Neural progenitor cell (in vitro differentiated cells): Measurements from ENCODE around the gene EBF4. TPM values are rescaled to one million over a fixed set of nuclear protein-coding genes. Genes with fewer than 3 reads are reported as not detected.
A peak's percentile ranks its signal among the peaks of the same experiment; 100 is the strongest.
"Not testable (repeated sequence)": the region's sequence is repeated elsewhere in the genome, so short reads cannot be mapped to it uniquely, and the experiment has no call there.

Experiments used
- DNase-seq: peaks from one replicate; pipeline ENCODE4 v3.0.0-alpha.2; 2016; ENCODE audit warnings: low spot score
- H2AFZ ChIP-seq: fragments of 200-600 bp; sonication (generic); replicated peaks from 2 replicates; pipeline ENCODE4 v1.6.1; 2016; ENCODE audit warnings: antibody characterized with exemption
- H3F3A ChIP-seq: fragments of 200-600 bp; sonication (generic); 2 replicates; pipeline ENCODE4 v1.6.1; 2016; ENCODE audit warnings: antibody characterized with exemption, low read depth
- H3K27ac ChIP-seq: fragments of 200-600 bp; sonication (generic); 2 replicates; pipeline ENCODE4 v1.5.1; 2016; ENCODE audit warnings: mild to moderate bottlenecking
- H3K27me3 ChIP-seq: fragments of 200-600 bp; sonication (generic); 2 replicates; pipeline ENCODE4 v1.6.1; 2016; ENCODE audit warnings: mild to moderate bottlenecking, moderate library complexity
- H3K36me3 ChIP-seq: fragments of 200-600 bp; sonication (generic); 2 replicates; pipeline ENCODE4 v1.5.1; 2016
- H3K4me1 ChIP-seq: fragments of 200-600 bp; sonication (generic); 2 replicates; pipeline ENCODE4 v1.6.1; 2016; ENCODE audit warnings: mixed run types
- H3K4me2 ChIP-seq: fragments of 200-600 bp; sonication (generic); 2 replicates; pipeline ENCODE4 v1.6.1; 2016
- H3K4me3 ChIP-seq: fragments of 200-600 bp; sonication (generic); 2 replicates; pipeline ENCODE4 v1.5.1; 2016
- H3K79me2 ChIP-seq: fragments of 200-600 bp; sonication (generic); 2 replicates; pipeline ENCODE4 v1.6.1; 2016; ENCODE audit warnings: low read depth
- H3K9ac ChIP-seq: fragments of 200-600 bp; sonication (generic); 2 replicates; pipeline ENCODE4 v1.6.1; 2016
- H3K9me3 ChIP-seq: fragments of 200-600 bp; sonication (generic); 2 replicates; pipeline ENCODE4 v1.5.1; 2016; ENCODE audit warnings: low read depth
- H4K20me1 ChIP-seq: fragments of 200-600 bp; sonication (generic); 2 replicates; pipeline ENCODE4 v1.6.1; 2016; ENCODE audit warnings: low read depth
- H3K27ac Mint-ChIP-seq: 3 replicates; pipeline ENCODE4 v1.8.0; 2021; ENCODE audit warnings: mixed read lengths
- H3K27me3 Mint-ChIP-seq: 2 replicates; pipeline ENCODE4 v1.8.0; 2022; ENCODE audit warnings: low read depth, mild to moderate bottlenecking, inconsistent platforms, moderate library complexity, mixed read lengths; ENCODE audit not compliant: insufficient read depth
- H3K36me3 Mint-ChIP-seq: 3 replicates; pipeline ENCODE4 v1.8.0; 2021; ENCODE audit warnings: mixed read lengths
- H3K4me1 Mint-ChIP-seq: 3 replicates; pipeline ENCODE4 v1.8.0; 2021; ENCODE audit warnings: mixed read lengths
- H3K4me3 Mint-ChIP-seq: 3 replicates; pipeline ENCODE4 v1.8.0; 2021; ENCODE audit warnings: mild to moderate bottlenecking, moderate library complexity, mixed read lengths
- H3K9me3 Mint-ChIP-seq: 3 replicates; pipeline ENCODE4 v1.8.0; 2020; ENCODE audit warnings: mixed read lengths
- EZH2 ChIP-seq: fragments of 200-600 bp; sonication (generic); IDR thresholded peaks from 2 replicates; pipeline ENCODE4 v1.6.1; 2017; ENCODE audit warnings: antibody characterized with exemption, mild to moderate bottlenecking, moderate library complexity
- EZH2phosphoT487 ChIP-seq: fragments of 200-600 bp; sonication (generic); IDR thresholded peaks from 2 replicates; pipeline ENCODE4 v1.6.1; 2017; ENCODE audit warnings: antibody characterized with exemption
- total RNA-seq: library from RNA; depleted of rRNA; stranded (reverse); fragments of >200 nt; gene quantifications from 2 replicates; pipeline ENCODE4 v1.2.3, GENCODE V29; 2015; ENCODE audit warnings: low replicate concordance
- TF ChIP-seq, protein P1 (sequence below): fragments of 200-600 bp; sonication (generic); IDR thresholded peaks from 2 replicates; pipeline ENCODE4 v1.5.1; 2017; ENCODE audit warnings: antibody characterized with exemption, mild to moderate bottlenecking

EBF4 gene
- total RNA-seq, 1 donor from 2014 or later = 1.9 TPM

DNA sequence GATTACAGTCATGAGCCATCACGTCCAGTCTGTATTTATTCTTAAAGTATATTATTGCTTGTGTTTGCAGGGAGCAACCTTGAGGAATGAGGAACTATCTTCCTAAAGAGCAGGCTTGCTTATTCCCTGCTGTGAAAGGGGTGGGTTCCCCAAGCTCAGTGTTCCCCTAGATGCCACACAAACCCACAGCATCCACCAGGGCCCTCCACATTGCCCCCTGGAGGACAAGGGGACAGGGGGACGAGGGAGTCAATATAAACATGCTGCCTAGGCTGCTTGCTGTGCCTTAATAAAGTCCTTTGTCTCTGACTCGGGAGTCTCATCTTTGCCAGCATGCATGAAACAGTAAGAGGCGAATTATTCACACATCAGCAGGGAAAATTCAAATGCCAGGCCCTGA lies 20.6 kb upstream of the EBF4 start:
- Mint-ChIP-seq H3K27me3 (peaks cover 3% of the 10 kb centered on the region), H3K4me3 (no peak overlapping the region), H3K9me3 (no peaks in the 10 kb centered on the region), H3K27ac (no peak overlapping the region), H3K36me3 (no peaks in the 10 kb centered on the region), H3K4me1 (no peaks in the 10 kb centered on the region)
- H3K36me3 ChIP-seq = no peaks in the 10 kb centered on the region
- H3K79me2 ChIP-seq = no peaks in the 10 kb centered on the region
- H3K9me3 ChIP-seq = no peaks in the 10 kb centered on the region
- no peak overlapping the region for H3K27ac ChIP-seq
- no peak overlapping the region for H2AFZ ChIP-seq
- no peak overlapping the region for H3K4me3 ChIP-seq
- TF ChIP-seq EZH2phosphoT487 = no peak
- TF ChIP-seq, protein P1, sequence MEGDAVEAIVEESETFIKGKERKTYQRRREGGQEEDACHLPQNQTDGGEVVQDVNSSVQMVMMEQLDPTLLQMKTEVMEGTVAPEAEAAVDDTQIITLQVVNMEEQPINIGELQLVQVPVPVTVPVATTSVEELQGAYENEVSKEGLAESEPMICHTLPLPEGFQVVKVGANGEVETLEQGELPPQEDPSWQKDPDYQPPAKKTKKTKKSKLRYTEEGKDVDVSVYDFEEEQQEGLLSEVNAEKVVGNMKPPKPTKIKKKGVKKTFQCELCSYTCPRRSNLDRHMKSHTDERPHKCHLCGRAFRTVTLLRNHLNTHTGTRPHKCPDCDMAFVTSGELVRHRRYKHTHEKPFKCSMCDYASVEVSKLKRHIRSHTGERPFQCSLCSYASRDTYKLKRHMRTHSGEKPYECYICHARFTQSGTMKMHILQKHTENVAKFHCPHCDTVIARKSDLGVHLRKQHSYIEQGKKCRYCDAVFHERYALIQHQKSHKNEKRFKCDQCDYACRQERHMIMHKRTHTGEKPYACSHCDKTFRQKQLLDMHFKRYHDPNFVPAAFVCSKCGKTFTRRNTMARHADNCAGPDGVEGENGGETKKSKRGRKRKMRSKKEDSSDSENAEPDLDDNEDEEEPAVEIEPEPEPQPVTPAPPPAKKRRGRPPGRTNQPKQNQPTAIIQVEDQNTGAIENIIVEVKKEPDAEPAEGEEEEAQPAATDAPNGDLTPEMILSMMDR = peak; percentile 51
- H3K9ac ChIP-seq = no peak overlapping the region
- DNase-seq = peak; percentile 40
- no peaks in the 10 kb centered on the region for H3K4me1 ChIP-seq
- H4K20me1 ChIP-seq = no peaks in the 10 kb centered on the region
- no peaks in the 10 kb centered on the region for H3F3A ChIP-seq
- no peak overlapping the region for H3K4me2 ChIP-seq
- peaks cover 57% of the 10 kb centered on the region for H3K27me3 ChIP-seq

DNA sequence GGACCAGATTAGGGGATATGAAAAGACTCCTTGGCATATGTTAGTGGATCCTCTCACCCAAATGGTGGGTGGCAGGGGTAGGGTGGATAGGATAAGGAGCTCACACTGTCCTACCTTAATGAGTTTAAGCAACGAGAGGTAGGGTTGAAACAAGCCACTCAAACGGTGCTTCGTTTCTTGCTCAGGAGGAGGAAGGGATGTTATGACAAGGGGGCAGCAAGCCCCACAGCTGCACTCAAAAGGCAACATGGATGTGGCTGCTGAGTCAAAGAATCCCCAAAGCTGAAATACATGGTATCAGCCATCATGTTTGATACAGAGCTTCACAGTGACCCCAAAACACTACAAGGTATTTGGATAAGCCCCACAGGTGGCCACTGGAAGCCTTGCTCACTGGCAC lies 20.1 kb upstream of the EBF4 start:
- no peaks in the 10 kb centered on the region for H3K9me3 ChIP-seq
- Mint-ChIP-seq H3K4me3 (no peak overlapping the region), H3K4me1 (no peaks in the 10 kb centered on the region), H3K9me3 (no peaks in the 10 kb centered on the region), H3K36me3 (no peaks in the 10 kb centered on the region), H3K27ac (no peak overlapping the region), H3K27me3 (peaks cover 3% of the 10 kb centered on the region)
- no peaks in the 10 kb centered on the region for H3K4me1 ChIP-seq
- DNase-seq = no peak
- no peaks in the 10 kb centered on the region for H3K36me3 ChIP-seq
- H3K27ac ChIP-seq = no peak overlapping the region
- no peaks in the 10 kb centered on the region for H3K79me2 ChIP-seq
- no peak overlapping the region for H3K4me3 ChIP-seq
- no peak overlapping the region for H3K4me2 ChIP-seq
- H2AFZ ChIP-seq = no peak overlapping the region
- H3F3A ChIP-seq = no peaks in the 10 kb centered on the region
- H4K20me1 ChIP-seq = no peaks in the 10 kb centered on the region
- TF ChIP-seq EZH2phosphoT487 = no peak
- TF ChIP-seq, protein P1 = no peak
- no peak for TF ChIP-seq EZH2
- H3K9ac ChIP-seq = no peak overlapping the region
- peaks cover 57% of the 10 kb centered on the region for H3K27me3 ChIP-seq

DNA sequence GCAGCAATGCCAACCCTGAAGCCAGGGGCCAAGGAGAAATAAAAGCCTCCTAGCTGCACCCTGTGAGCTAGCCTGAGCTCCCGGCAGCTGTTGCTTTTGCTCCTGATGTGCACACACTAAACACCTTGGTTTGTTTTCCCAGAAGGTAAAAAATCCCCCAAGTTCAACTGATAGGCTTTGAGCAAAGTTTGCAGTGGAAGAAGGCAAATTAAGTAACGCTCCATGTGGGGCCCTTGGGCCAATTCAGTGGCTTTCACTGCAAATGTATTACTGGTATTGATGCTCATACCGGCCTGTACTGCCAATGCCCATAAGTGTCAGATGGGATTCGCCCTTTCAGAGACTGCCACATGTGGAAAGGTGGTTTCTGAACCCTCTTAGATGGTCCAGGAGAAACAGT lies 19.1 kb upstream of the EBF4 start:
- no peaks in the 10 kb centered on the region for H3K4me1 ChIP-seq
- DNase-seq = no peak
- no peaks in the 10 kb centered on the region for H3K9me3 ChIP-seq
- no peak overlapping the region for H3K4me3 Mint-ChIP-seq
- no peaks in the 10 kb centered on the region for H4K20me1 ChIP-seq
- no peak overlapping the region for H3K4me3 ChIP-seq
- H3F3A ChIP-seq = no peaks in the 10 kb centered on the region
- no peak overlapping the region for H2AFZ ChIP-seq
- TF ChIP-seq EZH2phosphoT487 (no peak), EZH2 (no peak)
- no peak overlapping the region for H3K4me2 ChIP-seq
- no peaks in the 10 kb centered on the region for H3K36me3 ChIP-seq
- H3K27ac ChIP-seq = no peak overlapping the region
- H3K4me1 Mint-ChIP-seq = no peaks in the 10 kb centered on the region
- no peaks in the 10 kb centered on the region for H3K36me3 Mint-ChIP-seq
- H3K27me3 ChIP-seq = peaks cover 57% of the 10 kb centered on the region
- no peak overlapping the region for H3K9ac ChIP-seq
- no peaks in the 10 kb centered on the region for H3K79me2 ChIP-seq
- H3K27ac Mint-ChIP-seq = no peak overlapping the region
- H3K9me3 Mint-ChIP-seq = no peaks in the 10 kb centered on the region
- H3K27me3 Mint-ChIP-seq = peaks cover 3% of the 10 kb centered on the region

DNA sequence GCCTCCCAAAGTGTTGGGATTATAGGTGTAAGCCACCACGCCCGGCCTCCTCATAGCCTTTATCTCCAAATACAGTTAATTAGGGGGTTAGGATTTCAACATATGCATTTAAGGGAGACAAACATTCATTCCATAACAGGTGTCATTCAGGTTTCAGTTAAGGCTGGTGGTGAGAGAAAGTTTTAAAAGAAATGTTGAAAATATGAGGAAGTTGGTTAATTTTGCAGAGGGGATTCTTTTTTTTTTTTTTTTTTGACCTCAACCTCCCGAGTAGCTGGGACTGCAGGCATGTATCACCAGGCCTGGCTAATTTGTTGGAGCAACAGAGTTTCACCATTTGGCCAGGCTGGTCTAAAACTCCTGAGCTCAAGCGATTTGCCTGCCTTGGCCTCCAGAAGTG lies 12.5 kb upstream of the EBF4 start:
- TF ChIP-seq, protein P1 = no peak
- TF ChIP-seq EZH2phosphoT487 = no peak
- Histone ChIP-seq H3K27ac (no peak overlapping the region), H3K4me1 (no peaks in the 10 kb centered on the region), H3K4me3 (no peak overlapping the region), H2AFZ (no peak overlapping the region), H3K79me2 (no peaks in the 10 kb centered on the region), H3F3A (no peaks in the 10 kb centered on the region), H4K20me1 (no peaks in the 10 kb centered on the region), H3K36me3 (no peaks in the 10 kb centered on the region), H3K9me3 (no peaks in the 10 kb centered on the region), H3K4me2 (no peak overlapping the region), H3K9ac (no peak overlapping the region), H3K27me3 (peaks cover 73% of the 10 kb centered on the region)
- Mint-ChIP-seq H3K4me3 (no peak overlapping the region), H3K36me3 (no peaks in the 10 kb centered on the region), H3K4me1 (no peaks in the 10 kb centered on the region), H3K27me3 (peaks cover 5% of the 10 kb centered on the region), H3K27ac (no peak overlapping the region), H3K9me3 (no peaks in the 10 kb centered on the region)
- no peak for DNase-seq

DNA sequence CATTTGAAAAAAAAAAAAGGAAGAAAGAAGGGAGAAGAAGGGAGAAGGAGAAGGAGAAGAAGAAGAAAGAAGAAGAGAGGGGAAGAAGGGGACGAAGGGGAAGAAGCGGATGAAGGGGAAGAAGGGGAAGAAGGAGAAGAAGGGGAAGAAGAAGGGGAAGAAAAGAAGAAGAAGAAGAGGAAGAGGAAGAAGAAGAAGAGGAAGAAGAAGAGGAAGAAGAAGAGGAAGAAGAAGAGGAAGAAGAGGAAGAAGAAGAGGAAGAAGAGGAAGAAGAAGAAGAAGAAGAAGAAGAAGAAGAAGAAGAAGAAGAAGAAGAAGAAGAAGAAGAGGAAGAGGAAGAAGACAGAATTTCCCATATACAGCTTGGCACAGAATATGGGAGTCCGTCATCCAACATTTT lies 10.5 kb upstream of the EBF4 start:
- not testable (repeated sequence) for H3K79me2 ChIP-seq, H3K27ac ChIP-seq, H3K36me3 Mint-ChIP-seq, H3K4me2 ChIP-seq, H3K4me1 ChIP-seq, H3K4me3 ChIP-seq, H3K4me1 Mint-ChIP-seq, H3F3A ChIP-seq, H3K9ac ChIP-seq, H3K4me3 Mint-ChIP-seq, H4K20me1 ChIP-seq, H3K9me3 Mint-ChIP-seq, H3K36me3 ChIP-seq, H3K27ac Mint-ChIP-seq, H3K9me3 ChIP-seq, H2AFZ ChIP-seq, DNase-seq, H3K27me3 Mint-ChIP-seq
- H3K27me3 ChIP-seq = peaks cover 84% of the 10 kb centered on the region

DNA sequence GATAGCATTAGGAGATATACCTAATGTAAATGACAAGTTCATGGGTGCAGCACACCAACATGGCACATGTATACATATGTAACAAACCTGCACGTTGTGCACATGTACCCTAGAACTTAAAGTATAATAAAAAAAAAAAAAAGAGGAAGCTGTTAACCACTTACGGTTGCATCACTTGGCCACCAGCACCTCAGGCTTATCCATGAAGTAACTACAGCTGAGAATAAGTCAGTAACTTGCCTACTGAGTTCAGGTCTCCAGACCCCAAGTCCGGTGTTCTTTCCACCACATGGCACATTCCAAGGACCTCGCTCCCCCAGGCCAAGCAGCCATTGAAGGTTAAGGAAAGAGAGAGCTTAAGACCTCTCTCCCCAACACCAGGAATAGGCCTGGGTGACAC lies 7.8 kb upstream of the EBF4 start:
- not testable (repeated sequence) for H3K4me1 Mint-ChIP-seq, H2AFZ ChIP-seq, H3F3A ChIP-seq, H3K79me2 ChIP-seq, DNase-seq, H3K36me3 ChIP-seq, H3K27ac Mint-ChIP-seq, H3K4me2 ChIP-seq, H4K20me1 ChIP-seq, H3K36me3 Mint-ChIP-seq, H3K27ac ChIP-seq, H3K4me3 ChIP-seq, H3K9me3 Mint-ChIP-seq, H3K9ac ChIP-seq, H3K4me1 ChIP-seq, H3K4me3 Mint-ChIP-seq, H3K9me3 ChIP-seq
- H3K27me3 ChIP-seq = peaks cover 89% of the 10 kb centered on the region
- H3K27me3 Mint-ChIP-seq = peaks cover 21% of the 10 kb centered on the region
